Calu3 (cell line): ENCODE data around the gene TBC1D1. TPM values are rescaled to one million over a fixed set of nuclear protein-coding genes. Genes with fewer than 3 reads are reported as not detected.

ENCODE experiments used
- BruUV-seq: library from RNA; stranded (reverse); fragments of 400-500 nt; replicated peaks from 2 replicates; lab custom pipeline; 2021; lab: Mats Ljungman, UMichigan
- CTCF ChIA-PET: fragments of 300-600 bp; sonication (Branson Sonifier 250); formaldehyde crosslinking; loops from one replicate; lab custom pipeline; 2022; ENCODE audit warnings: antibody characterized with exemption; lab: Charles Lee
- DNase-seq: peaks from one replicate; pipeline ENCODE4 v3.0.0; 2022
- H3K27ac Mint-ChIP-seq: one replicate; pipeline ENCODE4 v1.8.0; 2022; ENCODE audit warnings: mixed read lengths; ENCODE audit not compliant: unreplicated experiment
- H3K27me3 Mint-ChIP-seq: one replicate; pipeline ENCODE4 v1.8.0; 2022; ENCODE audit warnings: mixed read lengths; ENCODE audit not compliant: unreplicated experiment
- H3K36me3 Mint-ChIP-seq: one replicate; pipeline ENCODE4 v1.8.0; 2022; ENCODE audit warnings: mild to moderate bottlenecking, moderate library complexity, mixed read lengths; ENCODE audit not compliant: insufficient read depth, unreplicated experiment
- H3K4me1 Mint-ChIP-seq: one replicate; pipeline ENCODE4 v1.8.0; 2022; ENCODE audit warnings: mild to moderate bottlenecking, low read depth, mixed read lengths; ENCODE audit not compliant: unreplicated experiment
- H3K4me3 Mint-ChIP-seq: one replicate; pipeline ENCODE4 v1.8.0; 2022; ENCODE audit warnings: mild to moderate bottlenecking, low read depth, moderate library complexity, mixed read lengths; ENCODE audit not compliant: unreplicated experiment
- H3K9me3 Mint-ChIP-seq: one replicate; pipeline ENCODE4 v1.8.0; 2022; ENCODE audit warnings: low read depth, mixed read lengths; ENCODE audit not compliant: unreplicated experiment
- intact Hi-C: fragments of 100-400 bp; cut with micrococcal nuclease; formaldehyde crosslinking; loops from one replicate; pipeline ENCODE4 v1.10.0; 2022; ENCODE audit not compliant: unreplicated experiment
- total RNA-seq: library from RNA; stranded (reverse); gene quantifications from 2 replicates; pipeline ENCODE4 v1.2.3, GENCODE V29; 2022
- TF ChIP-seq, protein P1 (sequence below): fragments of 200-600 bp; IDR thresholded peaks from one replicate; pipeline ENCODE4 v1.8.0; 2022; ENCODE audit warnings: antibody characterized with exemption; ENCODE audit not compliant: unreplicated experiment

TBC1D1 gene
- total RNA-seq, 1 experiment from 2014 or later, result 39.8 TPM

DNA sequence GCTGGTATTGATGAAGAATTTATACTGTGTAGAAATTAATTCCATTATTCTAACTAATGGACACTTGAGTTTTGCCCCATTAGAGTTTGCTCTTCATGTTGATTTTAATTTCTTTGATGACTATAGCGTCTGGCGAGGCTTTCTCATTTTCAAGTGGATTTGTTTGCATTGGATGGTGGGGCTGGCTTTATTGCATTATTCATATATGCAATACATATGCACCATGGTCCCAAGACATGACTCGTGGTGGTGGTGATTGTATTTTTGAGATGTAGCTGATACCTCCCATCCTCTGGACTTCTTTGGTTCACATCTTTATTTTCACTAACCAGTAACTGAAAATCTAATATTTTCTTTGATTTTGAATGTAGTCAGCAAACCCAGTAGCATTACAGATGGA lies 109.1 kb downstream of the TBC1D1 start:
- TF ChIP-seq, protein P1, sequence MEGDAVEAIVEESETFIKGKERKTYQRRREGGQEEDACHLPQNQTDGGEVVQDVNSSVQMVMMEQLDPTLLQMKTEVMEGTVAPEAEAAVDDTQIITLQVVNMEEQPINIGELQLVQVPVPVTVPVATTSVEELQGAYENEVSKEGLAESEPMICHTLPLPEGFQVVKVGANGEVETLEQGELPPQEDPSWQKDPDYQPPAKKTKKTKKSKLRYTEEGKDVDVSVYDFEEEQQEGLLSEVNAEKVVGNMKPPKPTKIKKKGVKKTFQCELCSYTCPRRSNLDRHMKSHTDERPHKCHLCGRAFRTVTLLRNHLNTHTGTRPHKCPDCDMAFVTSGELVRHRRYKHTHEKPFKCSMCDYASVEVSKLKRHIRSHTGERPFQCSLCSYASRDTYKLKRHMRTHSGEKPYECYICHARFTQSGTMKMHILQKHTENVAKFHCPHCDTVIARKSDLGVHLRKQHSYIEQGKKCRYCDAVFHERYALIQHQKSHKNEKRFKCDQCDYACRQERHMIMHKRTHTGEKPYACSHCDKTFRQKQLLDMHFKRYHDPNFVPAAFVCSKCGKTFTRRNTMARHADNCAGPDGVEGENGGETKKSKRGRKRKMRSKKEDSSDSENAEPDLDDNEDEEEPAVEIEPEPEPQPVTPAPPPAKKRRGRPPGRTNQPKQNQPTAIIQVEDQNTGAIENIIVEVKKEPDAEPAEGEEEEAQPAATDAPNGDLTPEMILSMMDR, result no peak
- DNase-seq, result no peak
- Mint-ChIP-seq H3K27ac (no peak overlapping the region), H3K36me3 (peaks cover 5% of the 10 kb centered on the region), H3K4me1 (no peaks in the 10 kb centered on the region), H3K27me3 (no peaks in the 10 kb centered on the region), H3K4me3 (no peak overlapping the region), H3K9me3 (no peaks in the 10 kb centered on the region)
- intact Hi-C loops, result no loop called here
- BruUV-seq, result no TSS peak
- CTCF ChIA-PET, result no interaction called here

DNA sequence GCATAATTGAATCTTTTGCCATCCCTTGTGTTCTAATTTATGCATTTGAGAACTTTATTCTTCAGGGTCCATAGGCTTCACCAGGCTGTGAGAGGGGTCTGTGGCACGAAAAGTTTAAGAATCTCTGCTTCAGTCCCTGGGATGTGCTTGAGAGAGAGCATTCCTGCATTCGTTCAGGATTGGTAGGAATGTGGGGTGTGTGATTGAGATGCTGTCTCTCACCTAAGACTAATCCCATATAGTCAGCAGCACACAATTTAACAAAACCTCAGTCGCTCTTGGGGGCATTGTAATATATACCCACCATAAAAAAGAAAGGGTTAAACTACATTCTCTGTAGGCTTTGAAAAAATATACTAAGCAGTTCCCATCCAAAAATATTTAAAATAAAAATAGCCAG lies 111.0 kb downstream of the TBC1D1 start:
- Mint-ChIP-seq H3K4me1 (no peaks in the 10 kb centered on the region), H3K27ac (no peak overlapping the region), H3K9me3 (no peaks in the 10 kb centered on the region), H3K4me3 (no peak overlapping the region), H3K27me3 (no peaks in the 10 kb centered on the region), H3K36me3 (peaks cover 5% of the 10 kb centered on the region)
- intact Hi-C loops, result no loop called here
- no TSS peak for BruUV-seq
- CTCF ChIA-PET, result no interaction called here
- DNase-seq, result no peak
- TF ChIP-seq, protein P1, result no peak

DNA sequence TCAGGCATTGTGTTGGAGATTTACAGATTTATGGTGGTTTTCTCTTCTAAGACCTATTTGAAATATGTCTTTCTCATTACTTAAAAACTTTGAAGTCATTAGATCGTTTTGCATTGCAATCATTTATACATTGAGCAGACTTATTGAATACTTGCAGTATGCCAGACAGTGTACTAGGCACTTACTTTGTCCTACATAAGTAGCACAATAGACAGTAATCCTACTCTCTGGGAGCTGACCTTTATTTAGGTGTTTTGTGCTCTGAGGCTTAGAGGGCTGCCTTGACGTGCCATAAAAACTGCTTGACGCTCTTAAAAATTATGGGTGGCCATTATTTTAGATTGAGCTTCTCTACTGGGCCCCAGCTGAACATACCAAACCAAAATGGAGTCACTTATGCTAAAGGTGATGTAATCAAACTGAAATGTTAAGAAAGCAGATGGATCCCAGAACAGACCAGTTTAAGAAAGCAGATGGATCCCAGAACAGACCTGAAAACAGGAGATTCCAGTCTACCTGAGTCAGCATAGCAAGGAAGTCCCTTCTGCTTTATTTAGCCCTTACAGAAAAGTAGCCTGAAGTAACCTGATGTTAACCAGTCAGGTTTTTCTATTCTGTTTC lies 111.7 kb downstream of the TBC1D1 start:
- H3K4me3 Mint-ChIP-seq, result no peak overlapping the region
- intact Hi-C loops, result no loop called here
- CTCF ChIA-PET, result no interaction called here
- TF ChIP-seq, protein P1, result no peak
- H3K9me3 Mint-ChIP-seq, result no peaks in the 10 kb centered on the region
- H3K27ac Mint-ChIP-seq, result no peak overlapping the region
- no peak for DNase-seq
- no peaks in the 10 kb centered on the region for H3K4me1 Mint-ChIP-seq
- BruUV-seq, result no TSS peak
- H3K27me3 Mint-ChIP-seq, result no peaks in the 10 kb centered on the region
- H3K36me3 Mint-ChIP-seq, result peaks cover 5% of the 10 kb centered on the region

DNA sequence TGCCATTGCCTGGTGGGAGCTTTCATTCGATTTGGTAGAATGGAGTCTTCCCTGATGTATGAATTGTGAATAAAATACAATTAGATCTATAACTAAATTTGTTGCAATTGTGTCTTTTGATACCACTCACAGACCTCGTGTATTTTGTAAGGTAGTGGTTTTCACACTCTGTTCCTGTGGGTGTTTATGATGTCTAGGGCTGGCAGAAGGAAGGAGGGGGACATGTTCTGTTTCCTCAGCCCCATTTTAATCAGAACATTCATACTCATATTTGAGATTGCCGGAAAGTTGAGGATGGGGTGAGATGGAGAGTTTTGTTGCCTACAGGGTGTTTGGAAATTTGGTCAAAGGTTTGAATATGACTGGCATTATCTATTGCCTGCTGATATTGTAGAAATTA lies 112.2 kb downstream of the TBC1D1 start:
- intact Hi-C loops, result no loop called here
- DNase-seq, result no peak
- Mint-ChIP-seq H3K27me3 (no peaks in the 10 kb centered on the region), H3K36me3 (peaks cover 5% of the 10 kb centered on the region), H3K9me3 (no peaks in the 10 kb centered on the region), H3K4me3 (no peak overlapping the region), H3K4me1 (no peaks in the 10 kb centered on the region), H3K27ac (no peak overlapping the region)
- TF ChIP-seq, protein P1, result no peak
- CTCF ChIA-PET, result no interaction called here
- no TSS peak for BruUV-seq
